NB4 (cell line): ENCODE results near the gene THSD7B.
"Not testable (repeated sequence)": the region's sequence is repeated elsewhere in the genome, so short reads cannot be mapped to it uniquely, and the experiment has no call there.

Experiments
- DNase-seq: peaks from one replicate; pipeline ENCODE4 v3.0.0; 2010; ENCODE audit warnings: low read depth
- H3K4me3 ChIP-seq: one replicate; pipeline ENCODE4 v1.5.1; 2011; ENCODE audit warnings: mild to moderate bottlenecking, low read depth, low read length, moderate library complexity
- CTCF ChIP-seq: IDR thresholded peaks from one replicate; pipeline ENCODE4 v1.5.1; 2012; ENCODE audit warnings: low read depth, low read length
- MAX ChIP-seq: IDR thresholded peaks from 2 replicates; pipeline ENCODE4 v1.6.1; 2011; ENCODE audit warnings: low read depth, low read length
- MYC ChIP-seq: IDR thresholded peaks from 2 replicates; pipeline ENCODE4 v1.6.1; 2011; ENCODE audit warnings: low read depth, low read length
- POLR2A ChIP-seq: IDR thresholded peaks from 2 replicates; pipeline ENCODE4 v1.6.1; 2011; ENCODE audit warnings: mild to moderate bottlenecking; ENCODE audit not compliant: insufficient read length; ENCODE audit errors: extremely low read depth

Gene THSD7B

DNA sequence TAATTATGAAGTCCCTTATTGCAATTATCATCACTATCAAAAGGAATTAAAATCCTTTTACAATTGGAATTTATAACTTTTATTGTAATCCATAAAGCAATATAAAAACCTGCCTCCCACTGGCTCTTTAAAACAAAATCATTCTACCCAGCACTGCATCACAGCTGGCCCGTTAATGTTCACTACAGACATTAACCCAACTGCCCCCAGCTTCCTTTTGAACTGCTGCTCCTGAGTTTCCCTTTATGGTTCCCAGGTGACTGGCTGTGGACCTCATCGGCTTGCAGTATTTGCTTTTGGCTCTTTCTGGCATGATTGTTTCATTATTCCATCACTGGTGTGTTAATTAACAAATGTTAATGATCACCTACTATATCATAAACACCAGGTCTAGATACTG is 535.6 kb downstream of the THSD7B start:
- no peak for TF ChIP-seq MAX
- TF ChIP-seq CTCF, result no peak
- TF ChIP-seq POLR2A, result no peak
- TF ChIP-seq MYC, result no peak
- no peak for DNase-seq
- no peak overlapping the region for H3K4me3 ChIP-seq

- no peak for TF ChIP-seq MYC
- no peak for TF ChIP-seq CTCF
- no peak for TF ChIP-seq MAX
- no peak for TF ChIP-seq POLR2A
- DNase-seq, result no peak
- H3K4me3 ChIP-seq, result no peak overlapping the region
Observed at GRCh38 chr2:137302957-137303356, 537.6 kb downstream of the THSD7B start.

DNA sequence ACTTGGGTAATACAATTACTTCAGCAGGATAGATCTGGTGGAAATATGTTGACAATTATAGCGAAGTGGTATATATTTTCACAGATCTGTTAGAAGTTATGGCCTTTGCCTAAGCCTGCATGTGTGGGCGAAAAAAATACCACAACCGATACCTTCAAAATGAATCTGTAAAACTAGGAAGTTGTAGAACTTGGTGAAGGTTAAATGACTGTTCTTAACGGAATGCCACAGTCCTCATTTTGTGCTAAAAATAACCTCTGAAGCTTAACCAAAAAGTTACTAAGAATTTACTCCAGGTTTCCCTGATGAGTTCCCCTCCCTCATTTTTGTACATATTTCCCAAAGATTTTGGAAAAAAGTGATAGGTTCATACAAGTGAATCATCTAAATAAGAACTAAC is 550.7 kb downstream of the THSD7B start:
- no peak for DNase-seq
- no peak overlapping the region for H3K4me3 ChIP-seq
- TF ChIP-seq MAX (no peak), POLR2A (no peak), CTCF (no peak)

DNA sequence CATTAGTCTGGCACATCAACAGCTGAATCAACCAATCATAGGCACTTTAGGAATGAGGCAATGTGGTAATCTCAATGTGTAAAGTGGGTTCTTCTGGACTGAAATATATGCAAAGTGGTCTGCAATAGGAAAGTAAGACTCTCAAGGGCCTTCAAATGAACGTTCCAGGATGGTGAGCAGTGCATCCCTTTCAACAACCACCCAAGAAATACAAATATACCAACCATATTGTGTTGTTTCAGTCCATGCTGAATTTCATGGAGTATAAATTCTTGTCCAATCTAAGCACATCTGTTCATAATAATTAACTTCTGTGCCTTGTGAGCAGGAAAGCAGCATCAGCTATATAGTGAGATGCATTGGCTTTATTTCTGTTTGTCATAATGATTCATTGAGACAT is 556.2 kb downstream of the THSD7B start:
- H3K4me3 ChIP-seq, result no peak overlapping the region
- no peak for DNase-seq
- no peak for TF ChIP-seq MAX
- no peak for TF ChIP-seq MYC
- no peak for TF ChIP-seq CTCF
- no peak for TF ChIP-seq POLR2A

- DNase-seq, H3K4me3 ChIP-seq: not testable (repeated sequence)
Observed at GRCh38 chr2:137331562-137331961, 566.2 kb downstream of the THSD7B start.

DNA sequence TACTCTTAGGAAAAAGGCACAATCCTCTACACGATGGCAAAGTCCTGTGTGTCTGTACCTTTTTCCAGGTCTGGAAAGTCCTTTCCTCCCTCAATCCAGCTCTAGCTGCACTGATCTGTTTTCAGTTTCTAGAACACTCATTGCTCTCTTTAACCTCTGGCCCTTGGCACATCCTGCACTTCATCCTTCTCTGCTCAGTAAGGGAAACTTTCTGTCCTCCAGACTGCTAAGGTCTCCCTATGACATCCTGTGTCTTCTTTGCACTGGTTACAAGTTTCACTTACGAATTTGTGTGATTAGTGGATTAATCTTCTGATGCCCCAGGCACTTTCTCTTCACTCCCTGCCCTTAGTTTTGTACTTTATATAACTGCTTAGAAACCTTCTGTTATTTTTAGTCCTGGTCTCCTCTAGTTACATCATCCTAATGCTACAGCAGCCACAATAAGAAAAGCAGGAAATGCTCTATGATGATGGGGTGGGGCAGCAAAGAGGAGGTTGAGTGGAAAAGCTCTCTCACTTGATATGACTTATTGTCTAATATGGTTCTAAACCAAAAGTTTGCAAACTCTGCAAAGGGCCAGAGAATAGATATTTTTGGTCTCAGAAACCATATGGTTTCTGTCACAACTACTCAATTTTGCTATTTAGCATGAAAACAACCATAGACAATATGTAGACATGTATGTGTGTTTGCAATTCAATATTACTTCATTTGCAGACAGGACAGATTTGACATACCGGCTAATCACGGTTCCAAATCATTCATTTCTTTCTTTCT is 568.2 kb downstream of the THSD7B start:
- DNase-seq, result no peak
- TF ChIP-seq POLR2A, result no peak
- no peak for TF ChIP-seq MAX
- TF ChIP-seq CTCF, result no peak
- TF ChIP-seq MYC, result no peak
- H3K4me3 ChIP-seq, result no peak overlapping the region
